GM06990 (cell line): Measurements from ENCODE around the gene IL23A.
A peak's percentile ranks its signal among the peaks of the same experiment; 100 is the strongest.

ENCODE experiments used
- DNase-seq: peaks from one replicate; pipeline ENCODE4 v3.0.0-alpha.2; 2011; ENCODE audit not compliant: insufficient read length; ENCODE audit errors: extremely low read depth
- H3K27me3 ChIP-seq: replicated peaks from 2 replicates; pipeline ENCODE4 v1.6.0; 2011; ENCODE audit warnings: low read length; ENCODE audit not compliant: control insufficient read depth, insufficient read depth
- H3K36me3 ChIP-seq: 2 replicates; pipeline ENCODE4 v1.5.1; 2011; ENCODE audit warnings: low read length; ENCODE audit not compliant: control insufficient read depth, insufficient read depth
- H3K4me3 ChIP-seq: replicated peaks from 2 replicates; pipeline ENCODE4 v1.5.1; 2011; ENCODE audit warnings: low read depth, mild to moderate bottlenecking, control low read depth, low read length
- TF ChIP-seq, protein P1 (sequence below): IDR thresholded peaks from 2 replicates; pipeline ENCODE4 v1.5.1; 2011; ENCODE audit warnings: low read length, control low read depth, mild to moderate bottlenecking, inconsistent platforms; ENCODE audit not compliant: insufficient read depth, poor library complexity, severe bottlenecking

The IL23A gene

DNA sequence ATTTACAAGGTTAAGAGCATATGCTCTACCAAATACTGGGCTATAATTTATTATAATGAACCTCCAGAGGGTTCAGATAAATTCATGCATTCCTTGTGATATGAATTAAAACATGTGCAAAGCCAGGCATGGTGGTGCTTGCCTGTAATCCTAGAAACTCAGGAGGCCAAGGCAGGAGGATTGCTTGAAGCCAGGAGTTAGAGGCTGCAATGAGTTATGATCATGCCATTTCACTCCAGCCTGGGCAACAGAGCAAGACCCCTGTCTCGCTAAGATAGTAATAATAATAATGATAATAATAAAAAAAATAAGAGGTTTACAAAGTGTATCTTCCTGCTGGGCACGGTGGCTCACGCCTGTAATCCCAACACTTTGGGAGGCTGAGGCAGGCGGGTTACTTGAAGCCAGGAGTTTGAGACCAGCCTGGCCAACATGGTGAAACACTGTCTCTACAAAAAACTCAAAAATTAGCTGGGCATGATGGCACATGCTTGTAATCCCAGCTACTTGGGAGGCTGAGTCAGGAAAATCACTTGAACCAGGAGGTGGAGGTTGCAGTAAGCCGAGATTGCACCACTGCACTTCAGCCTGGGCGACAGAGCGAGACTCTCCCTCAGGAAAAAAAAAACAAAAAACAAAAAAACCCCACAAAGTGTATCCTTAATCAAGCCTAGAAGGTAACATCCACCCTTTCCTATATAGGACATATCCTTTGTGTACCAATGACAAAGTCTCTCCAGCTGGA lies 31.3 kb upstream of the IL23A start:
- H3K4me3 ChIP-seq, result no peak overlapping the region
- no peak for DNase-seq
- TF ChIP-seq, protein P1, sequence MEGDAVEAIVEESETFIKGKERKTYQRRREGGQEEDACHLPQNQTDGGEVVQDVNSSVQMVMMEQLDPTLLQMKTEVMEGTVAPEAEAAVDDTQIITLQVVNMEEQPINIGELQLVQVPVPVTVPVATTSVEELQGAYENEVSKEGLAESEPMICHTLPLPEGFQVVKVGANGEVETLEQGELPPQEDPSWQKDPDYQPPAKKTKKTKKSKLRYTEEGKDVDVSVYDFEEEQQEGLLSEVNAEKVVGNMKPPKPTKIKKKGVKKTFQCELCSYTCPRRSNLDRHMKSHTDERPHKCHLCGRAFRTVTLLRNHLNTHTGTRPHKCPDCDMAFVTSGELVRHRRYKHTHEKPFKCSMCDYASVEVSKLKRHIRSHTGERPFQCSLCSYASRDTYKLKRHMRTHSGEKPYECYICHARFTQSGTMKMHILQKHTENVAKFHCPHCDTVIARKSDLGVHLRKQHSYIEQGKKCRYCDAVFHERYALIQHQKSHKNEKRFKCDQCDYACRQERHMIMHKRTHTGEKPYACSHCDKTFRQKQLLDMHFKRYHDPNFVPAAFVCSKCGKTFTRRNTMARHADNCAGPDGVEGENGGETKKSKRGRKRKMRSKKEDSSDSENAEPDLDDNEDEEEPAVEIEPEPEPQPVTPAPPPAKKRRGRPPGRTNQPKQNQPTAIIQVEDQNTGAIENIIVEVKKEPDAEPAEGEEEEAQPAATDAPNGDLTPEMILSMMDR, result no peak
- peaks cover 8% of the 10 kb centered on the region for H3K36me3 ChIP-seq
- no peaks in the 10 kb centered on the region for H3K27me3 ChIP-seq

GRCh38 chr12:56308714-56309113 lies 30.0 kb upstream of the IL23A start:
- Histone ChIP-seq H3K4me3 (no peak overlapping the region), H3K27me3 (no peaks in the 10 kb centered on the region), H3K36me3 (peaks cover 8% of the 10 kb centered on the region)
- no peak for DNase-seq
- TF ChIP-seq, protein P1, result no peak

- DNase-seq, result no peak
- no peak overlapping the region for H3K4me3 ChIP-seq
- H3K27me3 ChIP-seq, result no peaks in the 10 kb centered on the region
- TF ChIP-seq, protein P1, result no peak
- peaks cover 11% of the 10 kb centered on the region for H3K36me3 ChIP-seq
Observed at GRCh38 chr12:56311003-56311402, 27.7 kb upstream of the IL23A start.

DNA sequence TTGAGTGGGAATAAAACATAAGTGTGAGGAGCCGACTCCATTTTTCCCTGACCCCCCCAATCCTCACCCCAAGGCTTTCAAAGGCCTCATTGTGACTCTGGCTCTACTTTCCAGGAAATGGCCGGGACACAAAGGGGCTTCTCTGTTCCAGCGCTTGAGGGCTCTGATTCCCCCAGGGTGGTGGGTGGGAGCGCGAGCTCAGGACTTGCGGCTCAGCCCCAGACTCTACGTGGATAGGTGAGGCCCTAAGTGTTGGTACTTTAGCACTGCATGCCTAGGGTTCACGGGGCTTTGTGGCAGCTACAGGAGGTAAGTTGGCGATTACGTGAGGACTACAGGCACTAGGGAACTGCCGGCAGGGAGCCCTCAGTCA lies 23.4 kb upstream of the IL23A start:
- no peak for DNase-seq
- TF ChIP-seq, protein P1, result no peak
- Histone ChIP-seq H3K4me3 (peak overlapping the region; percentile 92), H3K27me3 (no peaks in the 10 kb centered on the region), H3K36me3 (peaks cover 17% of the 10 kb centered on the region)

- Histone ChIP-seq H3K36me3 (peaks cover 15% of the 10 kb centered on the region), H3K4me3 (peak within 1 kb of the TSS; percentile 92), H3K27me3 (no peaks in the 10 kb centered on the region)
- DNase-seq, result peak; percentile 97
- TF ChIP-seq, protein P1, result peak; percentile 21
Observed at GRCh38 chr12:56315622-56316473, 22.8 kb upstream of the IL23A start, which contains the start of gene CNPY2. Gene CNPY2 (minus strand): TSS chr12:56315988. CDS start chr12:56315217, 771 bp downstream.
